ENCODE data around the gene MED27.

DNA sequence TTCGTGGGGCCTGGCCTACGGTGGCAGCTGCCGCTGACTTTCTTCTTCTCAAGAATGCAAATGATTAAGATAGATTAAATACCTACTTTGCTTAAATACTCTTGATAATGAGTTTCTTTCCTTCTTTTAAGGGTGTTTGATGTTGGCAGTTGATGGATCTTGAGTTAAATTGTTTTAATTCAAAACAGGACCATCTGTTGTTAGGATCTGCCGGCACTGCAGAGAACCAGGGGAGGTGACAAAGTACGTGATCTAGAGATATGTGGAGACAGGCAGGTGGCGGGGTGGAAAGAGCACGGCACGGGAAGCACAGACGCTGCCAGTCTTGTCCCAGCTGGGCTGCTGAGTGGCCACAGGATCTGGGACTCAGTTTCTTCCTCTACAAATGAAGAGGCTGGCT is 37.9 kb downstream of the MED27 start:
- TF ChIP-seq, protein P1, sequence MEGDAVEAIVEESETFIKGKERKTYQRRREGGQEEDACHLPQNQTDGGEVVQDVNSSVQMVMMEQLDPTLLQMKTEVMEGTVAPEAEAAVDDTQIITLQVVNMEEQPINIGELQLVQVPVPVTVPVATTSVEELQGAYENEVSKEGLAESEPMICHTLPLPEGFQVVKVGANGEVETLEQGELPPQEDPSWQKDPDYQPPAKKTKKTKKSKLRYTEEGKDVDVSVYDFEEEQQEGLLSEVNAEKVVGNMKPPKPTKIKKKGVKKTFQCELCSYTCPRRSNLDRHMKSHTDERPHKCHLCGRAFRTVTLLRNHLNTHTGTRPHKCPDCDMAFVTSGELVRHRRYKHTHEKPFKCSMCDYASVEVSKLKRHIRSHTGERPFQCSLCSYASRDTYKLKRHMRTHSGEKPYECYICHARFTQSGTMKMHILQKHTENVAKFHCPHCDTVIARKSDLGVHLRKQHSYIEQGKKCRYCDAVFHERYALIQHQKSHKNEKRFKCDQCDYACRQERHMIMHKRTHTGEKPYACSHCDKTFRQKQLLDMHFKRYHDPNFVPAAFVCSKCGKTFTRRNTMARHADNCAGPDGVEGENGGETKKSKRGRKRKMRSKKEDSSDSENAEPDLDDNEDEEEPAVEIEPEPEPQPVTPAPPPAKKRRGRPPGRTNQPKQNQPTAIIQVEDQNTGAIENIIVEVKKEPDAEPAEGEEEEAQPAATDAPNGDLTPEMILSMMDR (IDR thresholded peaks at IDR 0.05; ENCODE audit: poor library complexity): no peak
- no peak for TF ChIP-seq EZH2 (IDR thresholded peaks at IDR 0.05; ENCODE audit: borderline replicate concordance)

Measured in hepatocyte (in vitro differentiated cells).